Stimulated activated memory B cell treated with anti-CD40 and anti-IgM and Interleukin-4, amounts not matched to agents 10 μg/mL and 1 μg/mL and 100 μg/mL, for 72 hours (primary cell): ENCODE data around the gene IRF2.

Experiments used
- ATAC-seq: fragments of 150-1000 bp; cut with Tn5 transposase; 2 replicates; pipeline ENCODE4 v1.10.0; 2021
- H3K27ac Mint-ChIP-seq: one replicate; pipeline ENCODE4 v1.8.0; 2022; ENCODE audit warnings: mild to moderate bottlenecking, mixed read lengths
- H3K27me3 Mint-ChIP-seq: one replicate; pipeline ENCODE4 v1.8.0; 2022; ENCODE audit warnings: mixed read lengths
- H3K36me3 Mint-ChIP-seq: one replicate; pipeline ENCODE4 v1.8.0; 2022; ENCODE audit warnings: mixed read lengths
- H3K4me1 Mint-ChIP-seq: one replicate; pipeline ENCODE4 v1.8.0; 2022; ENCODE audit warnings: mixed read lengths
- H3K4me3 Mint-ChIP-seq: one replicate; pipeline ENCODE4 v1.8.0; 2022; ENCODE audit warnings: mild to moderate bottlenecking, moderate library complexity, mixed read lengths
- H3K9me3 Mint-ChIP-seq: one replicate; pipeline ENCODE4 v1.8.0; 2022; ENCODE audit warnings: mixed read lengths

IRF2 gene

DNA sequence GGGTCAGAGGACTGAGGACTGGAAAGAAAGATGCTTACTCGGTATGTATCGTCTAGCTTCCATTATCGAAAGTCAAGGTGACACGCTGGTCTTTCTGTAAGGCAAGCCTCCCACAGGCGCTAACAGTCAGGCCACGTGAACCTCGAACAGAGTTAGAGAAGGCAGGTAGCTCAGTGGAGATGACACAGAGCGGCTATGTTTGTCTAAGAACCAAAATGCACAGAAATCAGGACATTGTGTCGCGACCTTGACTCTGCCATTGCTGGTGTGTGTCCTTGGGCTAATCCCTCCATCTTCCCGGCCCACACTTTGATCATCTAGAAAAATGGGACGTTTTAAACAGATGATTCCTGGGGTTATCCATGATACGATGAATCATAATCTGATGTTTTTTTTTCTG, 40.3 kb downstream of the IRF2 start:
- Mint-ChIP-seq H3K36me3 (peaks cover 39% of the 10 kb centered on the region), H3K4me1 (peaks cover 75% of the 10 kb centered on the region), H3K27ac (no peak overlapping the region), H3K4me3 (no peak overlapping the region), H3K9me3 (no peaks in the 10 kb centered on the region), H3K27me3 (no peaks in the 10 kb centered on the region)
- no peak for ATAC-seq

DNA sequence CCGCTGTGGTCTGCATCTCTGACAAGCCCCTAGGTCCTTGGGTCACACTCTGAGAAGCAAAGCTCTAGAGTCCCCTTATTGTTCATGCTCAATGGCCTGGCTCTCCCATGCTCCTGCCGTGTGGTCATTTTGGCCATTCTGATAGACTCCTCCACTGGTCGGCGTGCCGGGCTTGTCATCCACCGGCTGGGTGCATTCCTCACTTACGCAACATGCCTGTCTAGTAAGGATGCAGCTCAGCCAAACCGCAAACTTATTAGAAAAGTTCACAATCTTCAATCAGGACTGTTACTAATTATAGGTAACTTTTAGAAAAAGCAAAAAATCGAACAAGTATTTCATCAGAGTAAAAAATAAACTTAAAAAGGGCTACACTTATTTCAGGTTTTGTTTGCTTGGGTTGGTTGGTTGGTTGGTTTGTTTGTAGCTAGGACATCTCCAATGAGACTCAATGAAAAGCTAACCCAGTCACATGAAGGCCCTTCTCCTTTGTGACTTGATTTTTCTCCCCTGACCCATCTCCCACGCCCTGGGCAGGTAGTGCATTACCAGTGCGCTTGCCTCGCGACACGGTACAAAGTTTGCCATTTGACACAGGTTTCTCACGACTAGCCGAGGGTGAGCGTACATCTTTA, 41.0 kb downstream of the IRF2 start:
- Mint-ChIP-seq H3K27ac (no peak overlapping the region), H3K9me3 (no peaks in the 10 kb centered on the region), H3K36me3 (peaks cover 39% of the 10 kb centered on the region), H3K4me3 (no peak overlapping the region), H3K27me3 (no peaks in the 10 kb centered on the region), H3K4me1 (peaks cover 69% of the 10 kb centered on the region)
- ATAC-seq, result no peak

DNA sequence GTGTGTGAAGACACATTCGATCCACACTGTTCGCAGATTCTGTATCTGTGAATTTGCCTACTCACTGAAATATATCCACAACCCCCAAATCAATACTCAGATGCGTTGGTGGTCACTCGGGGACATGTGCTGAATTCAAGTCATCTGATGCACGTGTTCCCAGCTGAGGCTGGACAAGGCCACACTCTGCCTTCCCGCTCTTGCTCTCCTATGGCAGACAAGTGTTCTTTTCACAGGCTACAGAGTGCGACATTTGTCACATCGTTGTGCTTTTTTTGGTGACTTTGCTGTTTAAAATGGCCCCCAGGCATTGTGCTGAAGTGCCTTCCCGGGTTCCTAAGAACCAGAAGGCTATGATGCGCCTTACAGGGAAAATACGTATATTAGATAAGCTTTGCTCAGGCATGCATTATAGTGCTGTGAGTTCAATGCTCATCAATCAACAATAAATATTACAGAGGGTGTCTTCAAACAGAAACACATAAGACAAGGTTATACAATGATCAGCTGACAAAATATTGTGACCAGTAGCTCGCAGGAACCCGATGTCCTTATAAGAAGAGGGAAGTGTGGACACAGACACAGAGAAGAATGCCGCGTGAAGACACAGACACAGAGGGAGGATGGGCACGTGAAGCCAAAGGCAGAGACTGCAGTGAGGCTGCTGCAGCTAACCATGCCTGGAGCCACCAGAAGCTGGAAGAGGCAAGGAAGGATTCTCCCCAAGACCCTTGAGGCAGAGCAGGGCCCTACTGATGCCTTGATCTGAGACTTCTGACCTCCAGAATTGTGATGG, 42.0 kb downstream of the IRF2 start:
- no peak overlapping the region for H3K27ac Mint-ChIP-seq
- H3K27me3 Mint-ChIP-seq, result no peaks in the 10 kb centered on the region
- peaks cover 67% of the 10 kb centered on the region for H3K4me1 Mint-ChIP-seq
- no peaks in the 10 kb centered on the region for H3K9me3 Mint-ChIP-seq
- no peak for ATAC-seq
- H3K36me3 Mint-ChIP-seq, result peaks cover 47% of the 10 kb centered on the region
- H3K4me3 Mint-ChIP-seq, result no peak overlapping the region

DNA sequence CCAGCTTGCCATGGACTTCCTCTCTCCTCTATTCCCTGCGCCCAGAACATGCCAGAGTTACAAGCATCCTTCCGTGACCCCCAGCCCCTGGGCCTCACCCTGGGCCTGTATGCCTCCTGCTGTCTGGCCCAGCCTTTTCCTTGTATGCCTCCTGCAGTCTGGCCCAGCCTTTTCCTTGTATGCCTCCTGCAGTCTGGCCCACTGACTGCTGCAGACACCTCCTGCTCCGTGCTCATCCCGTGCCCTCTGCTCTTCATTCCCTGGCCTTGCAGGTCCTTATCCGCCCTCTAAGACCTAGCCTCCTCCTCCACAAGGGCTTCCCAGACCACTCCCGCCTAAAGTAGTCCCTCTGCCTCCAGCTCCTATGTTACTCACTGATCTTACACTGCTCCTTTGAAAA, 44.2 kb downstream of the IRF2 start:
- H3K4me3 Mint-ChIP-seq, result no peak overlapping the region
- no peak for ATAC-seq
- H3K9me3 Mint-ChIP-seq, result no peaks in the 10 kb centered on the region
- H3K36me3 Mint-ChIP-seq, result peaks cover 67% of the 10 kb centered on the region
- peak overlapping the region; percentile 54 for H3K27ac Mint-ChIP-seq
- no peaks in the 10 kb centered on the region for H3K27me3 Mint-ChIP-seq
- peaks cover 61% of the 10 kb centered on the region for H3K4me1 Mint-ChIP-seq

DNA sequence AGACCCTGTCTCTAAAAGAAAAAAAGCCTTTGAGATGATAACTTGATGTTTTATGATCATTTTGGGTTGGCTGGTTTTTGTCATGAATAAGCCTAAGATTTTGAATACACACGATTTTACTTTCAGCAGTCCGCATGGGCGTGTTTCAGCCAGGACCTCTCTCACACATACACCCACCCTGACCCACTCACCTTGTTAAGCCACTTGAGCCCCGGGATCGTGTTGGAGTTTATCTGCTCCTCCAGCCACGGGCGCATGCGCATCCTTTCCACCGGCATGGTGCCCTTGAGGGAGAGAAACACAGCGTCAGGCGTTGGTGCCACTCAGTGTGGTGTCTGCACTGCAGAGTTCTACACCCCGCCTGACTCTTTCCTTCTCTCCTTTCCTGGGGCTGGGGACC, 45.6 kb downstream of the IRF2 start:
- no peak overlapping the region for H3K27ac Mint-ChIP-seq
- H3K4me1 Mint-ChIP-seq, result peaks cover 65% of the 10 kb centered on the region
- H3K36me3 Mint-ChIP-seq, result peaks cover 77% of the 10 kb centered on the region
- no peak for ATAC-seq
- H3K9me3 Mint-ChIP-seq, result no peaks in the 10 kb centered on the region
- H3K27me3 Mint-ChIP-seq, result no peaks in the 10 kb centered on the region
- H3K4me3 Mint-ChIP-seq, result no peak overlapping the region

DNA sequence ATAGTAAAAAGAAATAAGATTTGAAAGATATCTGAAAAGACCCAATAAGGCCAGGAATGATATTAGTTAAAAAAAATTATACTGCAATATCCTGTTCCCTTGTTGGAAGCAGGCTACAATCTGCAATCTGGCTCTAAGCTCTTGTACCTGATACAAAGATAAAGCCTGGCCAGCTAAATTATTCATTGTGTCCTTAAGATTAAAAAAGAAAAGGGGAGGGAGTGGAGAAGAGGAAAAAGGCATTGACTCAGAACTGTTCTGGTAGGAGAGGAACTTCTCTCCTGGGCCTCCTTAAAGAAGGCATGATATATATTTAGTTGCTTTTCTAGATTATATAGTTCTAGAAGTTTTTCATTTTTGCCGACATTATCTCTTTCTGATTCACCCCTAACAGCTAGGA, 46.7 kb downstream of the IRF2 start:
- H3K27ac Mint-ChIP-seq, result peak overlapping the region; percentile 62
- H3K27me3 Mint-ChIP-seq, result no peaks in the 10 kb centered on the region
- no peaks in the 10 kb centered on the region for H3K9me3 Mint-ChIP-seq
- H3K36me3 Mint-ChIP-seq, result peaks cover 74% of the 10 kb centered on the region
- no peak overlapping the region for H3K4me3 Mint-ChIP-seq
- H3K4me1 Mint-ChIP-seq, result peaks cover 66% of the 10 kb centered on the region
- no peak for ATAC-seq

DNA sequence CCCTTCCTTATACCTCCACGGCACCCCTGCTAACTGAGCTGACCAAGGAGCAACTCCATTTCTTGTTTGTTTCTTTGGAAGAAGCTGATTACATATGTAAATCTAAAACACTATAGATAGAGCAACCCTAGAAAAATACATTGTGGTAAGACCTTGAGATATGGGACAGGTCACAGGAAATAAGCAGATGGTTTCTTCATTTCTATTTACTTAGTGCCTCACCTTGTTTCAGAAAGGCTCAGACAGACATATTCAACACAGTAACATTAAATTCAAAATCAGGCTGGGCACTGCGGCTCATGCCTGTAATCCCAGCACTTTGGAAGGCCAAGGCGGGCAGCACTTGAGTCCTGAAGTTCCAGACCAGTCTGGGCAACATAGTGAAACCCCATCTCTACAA, 47.3 kb downstream of the IRF2 start:
- no peak for ATAC-seq
- Mint-ChIP-seq H3K36me3 (peaks cover 73% of the 10 kb centered on the region), H3K4me3 (no peak overlapping the region), H3K4me1 (peaks cover 66% of the 10 kb centered on the region), H3K27ac (peak overlapping the region; percentile 62), H3K27me3 (no peaks in the 10 kb centered on the region), H3K9me3 (peaks cover 3% of the 10 kb centered on the region)

DNA sequence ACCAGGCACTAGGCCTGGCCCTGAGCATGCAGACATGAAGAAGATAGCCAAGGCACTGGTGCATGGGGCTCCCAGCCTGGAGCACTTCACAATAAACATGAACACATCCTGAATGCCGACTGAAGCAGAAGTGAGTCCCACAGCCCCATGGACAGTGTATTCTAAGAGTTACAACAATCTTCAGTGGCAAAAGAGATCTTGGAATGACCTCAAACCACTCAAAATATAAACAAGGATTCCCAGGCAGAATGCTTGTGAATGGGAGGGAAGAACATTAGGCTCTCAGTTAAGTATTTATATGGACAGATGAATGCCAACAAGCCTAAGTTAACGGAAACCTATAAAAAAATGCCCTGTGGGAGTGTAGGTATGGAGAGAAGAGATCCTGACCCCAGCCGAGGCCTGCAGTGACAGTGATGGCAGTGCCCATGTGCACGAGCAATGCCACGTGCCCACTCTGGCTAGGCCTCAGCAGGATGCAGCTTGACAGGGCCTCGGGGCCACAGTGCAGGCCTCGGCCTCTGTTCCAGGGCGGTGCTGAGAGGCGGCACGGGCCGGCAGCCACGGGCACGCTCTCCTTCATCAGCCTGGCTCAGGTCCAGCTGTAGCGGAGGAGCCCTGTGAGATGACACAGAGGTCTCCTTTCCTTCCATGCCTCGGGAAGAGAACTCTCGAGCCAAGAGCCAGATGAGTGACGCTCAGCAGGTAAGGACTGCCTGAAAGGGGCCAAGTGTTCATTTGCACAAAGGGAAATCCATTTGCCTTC, 49.2 kb downstream of the IRF2 start:
- no peaks in the 10 kb centered on the region for H3K27me3 Mint-ChIP-seq
- no peak for ATAC-seq
- no peak overlapping the region for H3K4me3 Mint-ChIP-seq
- H3K4me1 Mint-ChIP-seq, result peaks cover 70% of the 10 kb centered on the region
- peaks cover 3% of the 10 kb centered on the region for H3K9me3 Mint-ChIP-seq
- H3K27ac Mint-ChIP-seq, result no peak overlapping the region
- peaks cover 66% of the 10 kb centered on the region for H3K36me3 Mint-ChIP-seq

DNA sequence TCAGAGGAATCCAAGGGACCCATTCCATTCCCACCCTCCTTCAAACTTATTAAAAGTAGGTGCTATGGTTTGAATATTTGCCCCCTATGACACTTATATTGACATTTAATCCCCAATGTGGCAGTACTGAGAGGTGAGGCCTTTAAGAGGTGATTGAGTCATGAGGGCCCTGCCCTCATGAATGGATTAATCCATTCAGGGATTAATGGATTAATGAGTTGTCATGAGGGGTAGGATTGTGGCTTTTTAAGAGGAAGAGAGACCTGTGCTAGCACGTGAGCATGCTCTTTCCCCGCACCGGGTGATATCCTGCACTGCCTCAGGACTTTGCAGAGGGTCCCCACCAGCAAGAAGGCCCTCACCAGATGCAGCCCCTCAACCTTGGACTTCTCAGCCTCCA, 50.1 kb downstream of the IRF2 start:
- ATAC-seq, result no peak
- Mint-ChIP-seq H3K27me3 (no peaks in the 10 kb centered on the region), H3K36me3 (peaks cover 59% of the 10 kb centered on the region), H3K4me3 (no peak overlapping the region), H3K27ac (no peak overlapping the region), H3K9me3 (peaks cover 3% of the 10 kb centered on the region), H3K4me1 (peaks cover 68% of the 10 kb centered on the region)

DNA sequence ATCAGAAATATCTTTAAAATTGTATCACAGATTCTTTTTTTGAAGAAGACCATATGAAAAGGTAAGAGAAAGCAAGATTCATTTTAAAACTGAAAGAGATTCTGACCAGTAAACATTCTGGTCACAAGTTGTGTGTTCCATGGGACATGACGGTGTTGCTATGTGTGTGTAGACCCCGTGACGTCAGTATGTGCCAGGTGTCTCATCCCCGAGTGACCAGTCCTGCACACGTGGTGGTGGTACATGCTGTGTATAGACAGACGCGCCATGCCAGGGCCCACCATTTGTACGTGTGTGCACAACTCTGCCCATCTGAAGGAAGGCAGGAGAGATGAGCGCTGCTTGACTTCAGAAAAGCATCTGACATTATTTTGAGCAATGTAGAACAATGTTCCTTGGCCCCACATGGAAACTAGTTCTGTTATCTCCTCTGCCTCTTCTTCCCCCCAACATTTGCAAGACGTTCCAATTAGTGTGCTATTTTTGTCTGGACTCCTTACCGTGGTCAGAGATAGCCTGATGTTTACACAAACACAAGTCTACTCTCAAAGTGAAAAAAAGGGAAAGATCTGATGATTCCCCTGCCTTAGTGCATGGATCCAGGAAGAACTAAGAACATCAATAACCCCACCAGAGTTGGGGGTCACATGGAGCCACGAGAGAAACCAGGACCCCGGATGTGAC, 51.2 kb downstream of the IRF2 start:
- peaks cover 3% of the 10 kb centered on the region for H3K9me3 Mint-ChIP-seq
- H3K27me3 Mint-ChIP-seq, result no peaks in the 10 kb centered on the region
- H3K4me1 Mint-ChIP-seq, result peaks cover 75% of the 10 kb centered on the region
- peak overlapping the region; percentile 87 for H3K27ac Mint-ChIP-seq
- peaks cover 65% of the 10 kb centered on the region for H3K36me3 Mint-ChIP-seq
- H3K4me3 Mint-ChIP-seq, result no peak overlapping the region
- no peak for ATAC-seq

DNA sequence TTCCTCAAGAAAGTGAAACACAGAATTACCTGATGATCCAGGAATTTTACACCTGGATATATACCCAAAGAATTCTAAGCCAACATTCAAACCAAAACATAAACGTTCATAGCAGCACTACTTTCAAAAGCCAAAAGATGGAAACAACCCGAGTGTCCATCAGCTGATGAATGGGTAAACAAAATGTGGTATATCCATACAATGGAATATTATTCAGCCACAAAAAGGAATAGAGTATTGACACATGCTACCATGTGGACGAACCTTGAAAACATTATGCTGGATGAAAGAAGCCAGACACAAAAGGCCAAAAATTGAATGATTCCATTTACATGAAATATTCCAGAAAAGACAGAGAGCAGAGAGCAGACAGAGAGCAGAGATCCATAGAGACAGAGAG, 52.0 kb downstream of the IRF2 start:
- Mint-ChIP-seq H3K36me3 (peaks cover 67% of the 10 kb centered on the region), H3K27ac (peak overlapping the region; percentile 87), H3K27me3 (no peaks in the 10 kb centered on the region), H3K4me1 (peaks cover 75% of the 10 kb centered on the region), H3K4me3 (no peak overlapping the region), H3K9me3 (peaks cover 3% of the 10 kb centered on the region)
- ATAC-seq, result no peak

DNA sequence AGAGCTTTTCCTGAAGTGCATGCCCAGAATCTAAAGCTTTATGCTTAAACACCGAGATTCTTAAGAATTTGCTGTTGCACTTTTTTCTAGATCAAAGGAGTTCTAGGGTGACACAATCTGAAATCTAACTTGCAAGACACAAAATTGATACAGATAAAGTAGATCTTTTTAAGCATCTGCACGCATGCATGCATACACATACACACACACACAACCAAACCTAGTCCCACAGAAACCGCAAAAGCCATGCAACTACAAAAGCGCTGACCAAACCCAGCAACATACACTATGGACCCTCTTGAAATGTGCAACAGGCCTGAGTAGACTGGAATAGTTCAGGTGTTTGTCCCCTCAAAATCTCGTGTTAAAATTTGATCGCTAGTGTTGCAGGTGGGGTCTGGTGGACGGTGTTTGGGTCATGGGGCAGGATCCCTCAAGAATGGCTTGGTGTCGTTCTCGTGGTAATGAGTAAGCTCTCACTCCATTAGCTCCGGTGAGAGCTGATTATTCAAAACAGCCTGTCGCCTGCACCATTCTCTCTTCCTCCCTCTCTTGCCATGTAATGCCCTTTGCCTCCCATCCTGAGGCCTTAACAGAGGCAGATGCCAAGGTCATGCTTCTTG, 52.7 kb downstream of the IRF2 start:
- H3K4me1 Mint-ChIP-seq, result peaks cover 70% of the 10 kb centered on the region
- no peaks in the 10 kb centered on the region for H3K27me3 Mint-ChIP-seq
- ATAC-seq, result peak; percentile 66
- peaks cover 3% of the 10 kb centered on the region for H3K9me3 Mint-ChIP-seq
- H3K27ac Mint-ChIP-seq, result peak overlapping the region; percentile 87
- H3K36me3 Mint-ChIP-seq, result peaks cover 61% of the 10 kb centered on the region
- H3K4me3 Mint-ChIP-seq, result peak overlapping the region; percentile 37

DNA sequence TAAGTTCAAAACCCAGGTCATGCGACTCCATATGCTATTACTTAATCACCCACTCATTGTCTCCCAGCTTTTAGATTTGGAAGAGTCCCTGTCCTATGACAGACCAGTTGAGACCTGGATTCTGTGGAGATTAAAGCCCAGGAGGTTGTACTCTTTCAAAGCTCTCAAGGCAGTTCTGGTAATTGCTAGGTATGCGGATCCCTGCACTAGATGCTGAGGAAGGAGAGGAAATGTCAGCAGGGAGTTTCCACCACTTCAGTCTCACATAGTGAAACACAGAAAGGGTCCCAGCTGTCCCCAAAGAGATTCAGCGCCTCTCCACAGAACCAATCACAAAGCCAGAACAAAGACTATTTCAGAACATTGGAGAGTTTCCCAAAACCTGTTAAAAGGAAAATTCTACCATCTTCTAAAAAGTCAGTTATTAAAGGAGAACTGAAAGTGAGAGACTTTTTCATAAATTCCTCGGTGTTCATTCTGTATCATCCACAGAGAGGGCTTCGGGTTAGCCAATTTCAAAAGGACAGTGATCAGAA, 53.4 kb downstream of the IRF2 start:
- no peaks in the 10 kb centered on the region for H3K27me3 Mint-ChIP-seq
- H3K4me3 Mint-ChIP-seq, result peak overlapping the region; percentile 37
- H3K4me1 Mint-ChIP-seq, result peaks cover 64% of the 10 kb centered on the region
- ATAC-seq, result peak; percentile 83
- H3K9me3 Mint-ChIP-seq, result peaks cover 3% of the 10 kb centered on the region
- H3K36me3 Mint-ChIP-seq, result peaks cover 54% of the 10 kb centered on the region
- peak overlapping the region; percentile 87 for H3K27ac Mint-ChIP-seq

DNA sequence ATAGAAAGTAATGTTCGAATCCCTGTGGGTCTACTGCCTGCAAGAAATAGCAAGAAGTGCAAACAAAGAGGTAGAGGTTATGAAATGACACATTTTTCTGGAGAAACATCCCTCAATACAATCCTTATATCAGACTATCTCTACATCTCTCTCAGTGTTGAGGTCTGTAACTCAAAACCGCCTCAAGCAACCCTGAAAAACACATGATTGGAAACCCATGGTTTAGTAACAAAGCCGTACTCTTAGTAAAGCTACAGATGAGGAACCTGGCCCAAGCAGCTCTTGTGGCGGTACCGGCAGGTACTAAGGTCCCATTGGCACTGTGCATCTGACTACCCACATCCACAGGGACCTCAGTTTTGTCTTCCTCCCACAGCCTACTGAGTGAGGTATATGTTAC, 53.9 kb downstream of the IRF2 start:
- Mint-ChIP-seq H3K4me3 (peak overlapping the region; percentile 37), H3K27me3 (no peaks in the 10 kb centered on the region), H3K4me1 (peaks cover 64% of the 10 kb centered on the region), H3K9me3 (peaks cover 3% of the 10 kb centered on the region), H3K36me3 (peaks cover 51% of the 10 kb centered on the region), H3K27ac (peak overlapping the region; percentile 87)
- peak; percentile 50 for ATAC-seq
